ENCODE measurements around the gene CSNK1G3.

CSNK1G3 gene

DNA sequence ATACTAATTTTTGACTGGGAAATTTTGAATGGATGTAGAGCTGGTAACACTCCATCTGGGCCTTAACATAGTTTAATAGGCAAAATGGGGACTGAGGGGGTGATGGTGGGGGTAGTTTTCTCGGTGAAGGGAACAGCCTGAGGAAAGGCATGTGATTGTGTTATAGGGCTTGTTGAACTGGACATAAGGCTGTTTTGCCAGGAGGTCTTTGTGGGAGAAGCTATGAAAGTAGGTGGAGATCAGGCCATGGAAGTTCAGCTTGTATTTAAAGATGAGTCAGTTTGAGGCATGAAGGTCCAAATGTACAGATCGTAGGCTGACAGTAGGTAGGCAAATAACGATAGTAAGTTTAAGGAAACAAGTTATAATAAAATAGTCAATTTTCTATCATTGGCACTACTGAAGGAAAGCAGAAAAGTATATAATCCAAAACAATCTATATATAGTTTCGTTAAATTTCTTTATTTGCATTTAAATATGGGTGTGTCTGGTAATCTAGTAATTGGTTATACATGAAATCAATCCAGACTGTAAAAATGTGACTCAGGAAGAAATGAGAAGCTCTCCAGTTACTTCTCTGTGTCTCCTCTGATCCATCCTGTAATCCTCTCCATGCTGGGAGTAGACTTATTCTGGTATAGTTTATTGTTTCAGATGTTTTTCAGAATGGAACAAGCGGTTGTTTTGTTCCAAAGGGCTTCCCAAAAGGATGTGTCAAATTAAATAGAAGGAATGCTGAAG lies 2.8 kb downstream of the CSNK1G3 start:
- DNase-seq = no peak

DNA sequence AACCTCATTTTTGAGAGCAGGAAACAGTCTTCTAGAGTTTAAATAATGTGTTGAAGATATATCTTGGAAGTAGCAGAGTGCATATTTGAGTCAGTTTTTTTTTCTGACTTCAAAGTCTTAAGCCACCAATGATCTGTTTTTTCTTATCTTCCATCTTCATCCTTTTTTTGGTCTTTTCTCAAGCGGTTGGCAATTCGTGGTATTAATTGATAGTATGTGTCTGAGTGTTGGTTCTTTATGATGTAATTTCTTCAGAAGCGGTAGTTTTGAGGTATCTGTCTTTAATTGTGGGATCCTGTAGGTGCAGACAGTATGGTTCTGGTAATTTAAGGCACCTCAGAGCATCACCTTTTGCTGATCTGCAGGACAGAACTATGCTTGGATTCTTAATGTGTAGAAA lies 3.9 kb downstream of the CSNK1G3 start:
- DNase-seq = no peak

GRCh38 chr5:123517476-123517875 lies 5.5 kb downstream of the CSNK1G3 start:
- no peak for DNase-seq

DNA sequence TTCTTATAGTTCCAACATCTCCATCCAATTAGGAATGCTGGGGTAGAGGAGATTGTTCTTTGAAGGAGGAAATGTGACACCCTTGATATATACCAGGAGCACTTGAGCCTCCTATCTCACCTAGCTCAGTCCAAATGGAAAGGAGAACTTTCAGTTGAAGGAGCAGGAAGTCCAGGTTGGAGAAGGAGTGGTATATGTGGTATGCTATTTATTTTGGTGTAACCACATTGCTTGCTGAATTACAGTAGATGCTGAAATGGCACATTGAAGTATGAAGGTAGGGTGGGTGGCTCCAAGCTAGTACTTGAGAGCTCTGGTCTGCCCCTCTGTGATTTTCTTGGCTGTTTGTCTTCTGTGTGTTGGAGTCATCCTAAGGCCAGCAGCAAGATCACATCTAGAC lies 6.1 kb downstream of the CSNK1G3 start:
- DNase-seq = no peak

GRCh38 chr5:123520677-123521247 lies 8.8 kb downstream of the CSNK1G3 start:
- DNase-seq = peak; percentile 24 to 66 (median 62)

- no peak for DNase-seq
Measured at GRCh38 chr5:123524146-123524545, 12.2 kb downstream of the CSNK1G3 start.

GRCh38 chr5:123527190-123527589 lies 15.2 kb downstream of the CSNK1G3 start:
- no peak for DNase-seq

DNA sequence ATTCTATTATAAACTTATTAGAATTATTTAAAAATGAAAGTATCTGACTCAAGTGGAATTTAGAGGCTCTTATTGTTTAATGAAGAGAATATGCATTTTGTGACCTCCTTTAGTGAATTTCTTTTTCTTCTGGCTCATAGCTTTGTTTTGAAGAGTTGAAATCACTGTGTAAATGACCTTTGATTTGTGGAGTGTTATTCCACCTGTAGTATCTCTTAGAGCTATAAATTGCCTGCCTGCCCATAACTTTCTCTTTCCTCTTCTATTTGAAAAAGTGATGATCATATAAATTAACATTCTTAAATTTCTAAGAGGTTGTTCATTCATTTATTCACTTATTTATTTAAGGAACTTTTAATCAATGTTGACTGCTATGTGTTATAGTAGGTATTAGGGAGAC lies 16.1 kb downstream of the CSNK1G3 start:
- DNase-seq = no peak

- no peak for DNase-seq
Measured at GRCh38 chr5:123528878-123529277, 16.9 kb downstream of the CSNK1G3 start.

DNA sequence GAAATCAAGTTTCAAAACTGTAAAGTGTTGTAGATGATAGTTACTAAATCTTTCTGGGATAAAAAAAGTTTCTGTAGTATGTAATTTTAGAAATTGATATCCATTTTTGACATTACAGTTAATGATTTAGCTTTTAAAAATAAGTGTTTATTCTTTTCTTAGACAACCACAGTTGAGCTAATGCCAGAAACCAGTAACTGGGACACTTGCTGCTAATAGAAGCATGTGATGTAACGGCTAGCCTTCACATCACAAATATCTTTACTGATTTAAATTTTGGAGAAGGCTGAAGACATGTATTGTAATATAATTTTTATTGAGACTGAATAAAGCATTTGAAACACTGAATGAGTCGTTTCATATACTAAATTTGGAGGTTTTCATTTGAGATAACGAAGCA lies 18.8 kb downstream of the CSNK1G3 start:
- DNase-seq = no peak

DNA sequence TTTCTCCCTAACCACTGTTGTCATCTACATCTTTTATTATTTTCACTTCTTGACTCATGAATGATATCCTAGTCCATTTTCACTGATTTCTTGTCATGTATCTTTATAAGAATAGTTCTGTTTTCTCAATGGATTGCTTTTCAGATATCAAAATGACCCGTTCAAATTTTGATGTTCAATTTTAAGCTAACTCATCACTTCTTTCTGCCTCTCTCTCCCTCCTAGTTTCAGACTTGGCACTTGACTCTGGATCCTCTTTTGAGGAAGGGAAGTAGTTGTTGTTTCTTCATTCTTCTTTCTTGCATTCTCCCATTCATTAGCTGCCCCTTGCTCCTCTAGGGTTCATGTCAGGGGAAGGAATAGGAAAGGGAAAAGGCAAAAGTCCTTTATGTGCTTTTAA lies 23.7 kb downstream of the CSNK1G3 start:
- DNase-seq = peak in 2 of 3 donors; percentile 19 to 27

DNA sequence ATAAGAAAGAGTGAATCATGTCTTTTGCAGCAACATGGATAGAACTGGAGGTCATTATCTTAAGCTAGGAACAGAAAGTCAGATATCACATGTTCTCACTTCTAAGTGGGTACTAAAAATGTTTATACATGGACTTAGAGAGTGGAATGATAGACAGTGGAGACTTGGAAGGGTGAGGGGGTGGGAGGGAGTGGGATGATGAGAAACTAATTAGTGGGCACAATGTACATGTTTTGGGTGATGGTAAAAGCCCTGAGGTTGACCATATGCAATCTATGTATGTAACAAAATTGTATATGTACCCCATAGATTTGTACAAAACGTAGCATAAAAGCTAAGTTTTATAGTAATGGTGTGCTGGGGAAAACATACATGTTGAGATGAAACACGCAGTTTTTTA lies 25.3 kb downstream of the CSNK1G3 start:
- no peak for DNase-seq

DNA sequence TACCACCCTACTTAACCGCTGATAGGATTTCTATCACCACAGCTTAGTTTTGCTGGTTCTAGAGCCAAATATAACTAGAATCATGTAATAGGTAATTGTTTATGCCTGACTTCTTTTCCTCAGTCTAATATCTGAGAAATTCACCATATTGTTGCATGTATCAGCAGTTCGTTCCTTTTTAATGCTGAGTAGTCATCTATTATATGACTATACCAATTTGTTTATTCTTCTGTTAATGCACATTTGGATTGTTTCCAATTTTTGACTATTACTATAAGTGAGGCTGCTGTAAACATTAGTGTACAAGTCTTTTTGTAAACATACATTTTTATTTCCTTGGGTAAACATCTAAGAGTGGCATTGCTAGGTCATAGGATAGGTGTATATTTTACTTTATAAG lies 25.9 kb downstream of the CSNK1G3 start:
- no peak for DNase-seq

DNA sequence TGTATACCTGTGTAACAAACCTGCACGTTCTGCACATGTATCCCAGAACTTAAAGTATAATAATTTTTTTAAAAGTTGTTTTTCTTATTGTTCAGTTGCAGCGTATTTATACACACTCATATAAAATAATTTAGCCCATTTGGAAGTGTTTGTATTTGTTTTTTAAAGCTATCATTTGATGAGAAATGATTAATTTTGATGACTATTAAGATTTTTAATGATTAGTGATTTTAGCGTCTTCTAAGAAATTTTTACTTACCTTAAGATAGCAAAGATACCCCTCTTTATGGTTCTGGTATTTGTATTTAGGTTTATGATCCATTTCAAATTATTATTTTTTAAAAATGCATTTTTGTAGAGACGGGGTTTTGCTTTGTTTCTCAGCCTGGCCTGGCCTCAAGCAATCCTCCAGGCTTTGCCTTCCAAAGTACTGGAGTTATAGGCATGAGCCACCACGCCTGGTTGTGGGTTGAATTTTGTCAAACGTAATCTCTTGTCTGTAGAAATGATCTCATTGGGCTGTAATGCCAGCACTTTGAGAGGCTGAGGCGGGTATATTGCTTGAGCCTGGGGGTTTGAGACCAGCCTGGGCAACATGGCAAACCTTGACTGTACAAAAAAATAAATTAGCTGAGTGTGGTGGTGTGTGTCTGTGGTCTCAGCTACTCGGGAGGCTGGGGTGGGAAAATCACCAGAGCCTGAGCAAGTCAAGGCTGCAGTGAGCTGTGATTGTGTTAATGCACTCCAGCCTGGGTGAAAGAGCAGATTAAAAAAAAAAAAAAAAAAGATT lies 26.9 kb downstream of the CSNK1G3 start:
- DNase-seq = no peak

DNA sequence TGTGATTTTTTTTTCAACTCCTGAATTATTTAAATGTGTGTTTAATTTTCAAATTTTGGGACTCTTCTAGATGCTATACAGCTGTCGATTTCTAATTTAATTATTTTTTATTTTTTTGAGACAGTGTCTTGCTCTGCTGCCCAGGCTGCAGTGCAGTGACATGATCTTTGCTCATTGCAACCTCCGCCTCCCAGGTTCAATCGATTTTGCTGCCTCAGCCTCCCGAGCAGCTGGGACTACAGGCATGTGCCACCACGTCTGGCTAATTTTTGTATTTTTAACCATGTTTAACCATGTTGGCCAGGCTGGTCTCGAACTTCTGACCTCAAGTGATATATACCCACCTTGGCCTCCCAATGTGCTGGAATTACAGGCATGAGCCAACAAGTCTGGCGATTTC lies 28.6 kb downstream of the CSNK1G3 start:
- no peak for DNase-seq

GRCh38 chr5:123543438-123543837 lies 31.5 kb downstream of the CSNK1G3 start:
- no peak for DNase-seq

DNA sequence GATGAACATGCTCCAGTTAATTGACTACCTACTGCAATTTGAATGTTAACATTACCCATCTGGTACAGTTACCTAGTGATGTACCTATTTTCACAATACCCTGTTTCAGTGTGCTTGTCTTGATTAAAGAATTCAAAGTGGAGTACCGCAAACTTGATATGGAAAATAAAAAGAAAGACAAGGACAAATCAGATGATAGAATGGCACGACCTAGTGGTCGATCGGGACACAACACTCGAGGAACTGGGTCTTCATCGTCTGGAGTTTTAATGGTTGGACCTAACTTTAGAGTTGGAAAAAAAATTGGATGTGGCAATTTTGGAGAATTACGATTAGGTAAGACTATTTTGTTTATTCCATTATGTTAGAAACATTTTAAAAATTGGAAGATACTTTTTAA lies 33.5 kb downstream of the CSNK1G3 start:
- peak; percentile 19 to 55 (median 29) for DNase-seq

- peak in 1 of 3 donors; percentile 39 for DNase-seq
Measured at GRCh38 chr5:123546657-123547056, 34.7 kb downstream of the CSNK1G3 start.

GRCh38 chr5:123549256-123549904 lies 37.4 kb downstream of the CSNK1G3 start:
- peak; percentile 15 to 25 (median 24) for DNase-seq

GRCh38 chr5:123554601-123555000 lies 42.6 kb downstream of the CSNK1G3 start:
- DNase-seq = no peak

- DNase-seq = no peak
Measured at GRCh38 chr5:123557907-123558306, 45.9 kb downstream of the CSNK1G3 start.

DNA sequence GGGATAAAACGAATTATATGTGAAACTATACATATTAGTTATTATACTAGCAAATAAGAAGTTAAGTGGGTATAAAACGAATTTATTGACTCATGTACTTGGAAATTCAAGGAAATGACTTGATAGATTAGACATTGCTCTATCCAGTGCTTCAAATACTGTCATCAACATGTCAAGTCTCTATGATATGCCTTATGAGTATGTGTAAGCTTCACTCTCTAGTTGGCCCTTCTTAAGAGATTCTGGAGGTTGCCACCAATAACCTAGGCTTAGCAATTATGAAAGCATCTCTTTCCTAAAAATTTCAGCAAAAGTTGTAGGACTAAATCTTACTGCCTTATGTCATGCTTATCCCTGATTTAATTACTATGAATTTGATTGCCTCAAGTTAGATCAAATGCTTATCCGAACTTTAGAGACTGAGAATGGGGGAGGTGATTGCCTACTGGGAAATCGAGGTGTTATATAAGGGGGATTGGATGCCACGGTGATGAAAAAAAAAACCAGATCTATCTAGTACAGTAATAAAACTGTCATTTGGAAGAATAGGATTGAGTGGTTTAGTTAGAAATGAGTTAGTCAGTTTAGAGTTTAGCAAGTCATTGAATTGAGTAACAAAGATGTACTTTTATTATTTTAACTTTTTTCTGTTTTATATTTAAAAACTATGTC lies 46.9 kb downstream of the CSNK1G3 start:
- no peak for DNase-seq

DNA sequence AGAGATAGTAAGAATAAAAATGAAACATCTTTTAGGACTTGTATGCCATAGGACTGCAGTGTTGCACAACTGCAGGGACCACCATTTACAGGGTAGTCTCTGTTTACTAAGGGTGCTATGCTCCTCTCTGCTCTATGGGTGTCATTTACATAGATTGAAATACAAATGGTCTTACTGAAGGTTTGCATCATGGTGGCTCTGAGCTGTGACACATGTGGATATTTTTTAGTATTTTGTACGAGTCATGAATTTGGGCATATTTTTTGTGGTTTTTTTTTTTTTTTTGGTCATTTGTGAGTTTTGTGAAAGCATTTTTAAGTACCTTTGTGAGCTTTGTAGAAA lies 47.4 kb downstream of the CSNK1G3 start:
- DNase-seq = no peak

All from suppressor macrophage treated with lipopolysaccharide for 1 hour (primary cell).